SJSA1 (cell line): ENCODE results near the gene TMEM255B. TPM values are rescaled to one million over a fixed set of nuclear protein-coding genes. Genes with fewer than 3 reads are reported as not detected.
"Not testable (repeated sequence)": the region's sequence is repeated elsewhere in the genome, so short reads cannot be mapped to it uniquely, and the experiment has no call there.

Source experiments
- DNase-seq, 2 experiments: peaks; one replicate each; pipeline ENCODE4 v3.0.0-alpha.2; 2015 to 2020; ENCODE audit warnings: low spot score in 2 of 2, low read depth in 1 of 2
- H3K27ac ChIP-seq: fragments of 250-450 bp; sonication (Bioruptor Pico); 2 replicates; pipeline ENCODE4 v1.5.1; 2020; ENCODE audit warnings: mild to moderate bottlenecking, moderate library complexity
- H3K27me3 ChIP-seq: fragments of 250-450 bp; sonication (Bioruptor Pico); replicated peaks from 2 replicates; pipeline ENCODE4 v1.5.1; 2020; ENCODE audit warnings: mild to moderate bottlenecking, moderate library complexity
- H3K36me3 ChIP-seq: fragments of 250-450 bp; sonication (Bioruptor Pico); 2 replicates; pipeline ENCODE4 v1.5.1; 2020; ENCODE audit warnings: mild to moderate bottlenecking
- H3K4me1 ChIP-seq: fragments of 250-450 bp; sonication (Bioruptor Pico); replicated peaks from 2 replicates; pipeline ENCODE4 v1.6.1; 2021; ENCODE audit warnings: mild to moderate bottlenecking
- H3K4me3 ChIP-seq: fragments of 250-450 bp; sonication (Bioruptor Pico); 2 replicates; pipeline ENCODE4 v1.5.1; 2020; ENCODE audit warnings: mild to moderate bottlenecking
- H3K9me3 ChIP-seq: fragments of 250-450 bp; sonication (Bioruptor Pico); replicated peaks from 2 replicates; pipeline ENCODE4 v1.5.1; 2020; ENCODE audit warnings: mild to moderate bottlenecking
- total RNA-seq: library from RNA; depleted of rRNA; stranded (reverse); fragments of >200 nt; shearing (Covaris generic); gene quantifications from 2 replicates; pipeline ENCODE4 v1.2.3, GENCODE V29; 2014

TMEM255B gene
- total RNA-seq, 1 experiment from 2014 or later, result 1.8 TPM

GRCh38 chr13:113794764-113795173, 35.7 kb downstream of the TMEM255B start:
- peaks cover 25% of the 10 kb centered on the region for H3K27me3 ChIP-seq

GRCh38 chr13:113795362-113795761, 36.3 kb downstream of the TMEM255B start:
- not testable (repeated sequence) for H3K9me3 ChIP-seq, H3K4me1 ChIP-seq, H3K36me3 ChIP-seq, DNase-seq, H3K27ac ChIP-seq, H3K4me3 ChIP-seq
- H3K27me3 ChIP-seq, result peaks cover 25% of the 10 kb centered on the region

More at GRCh38 chr13:113794764-113795173, 35.7 kb downstream of the TMEM255B start:
- peaks cover 5% of the 10 kb centered on the region for H3K9me3 ChIP-seq
- no peak overlapping the region for H3K4me3 ChIP-seq
- peak in 1 of 2 experiments; percentile 65 for DNase-seq
- no peaks in the 10 kb centered on the region for H3K4me1 ChIP-seq
- H3K27ac ChIP-seq, result no peak overlapping the region
- no peaks in the 10 kb centered on the region for H3K36me3 ChIP-seq

- no peak overlapping the region for H3K27ac ChIP-seq
- no peaks in the 10 kb centered on the region; the same call in 1 of the 2 replicates for H3K36me3 ChIP-seq
- no peaks in the 10 kb centered on the region; the same call in 1 of the 2 replicates for H3K4me1 ChIP-seq
- no peak overlapping the region for H3K4me3 ChIP-seq
- peak in 1 of 2 experiments; percentile 55 for DNase-seq
- H3K9me3 ChIP-seq, result peaks cover 2% of the 10 kb centered on the region
- peaks cover 24% of the 10 kb centered on the region for H3K27me3 ChIP-seq
Observed at GRCh38 chr13:113796211-113796963, 37.4 kb downstream of the TMEM255B start.

- Histone ChIP-seq H3K9me3 (no peaks in the 10 kb centered on the region; the same call in none of the 2 replicates), H3K4me1 (peaks cover 4% of the 10 kb centered on the region), H3K27me3 (peaks cover 17% of the 10 kb centered on the region), H3K27ac (no peak overlapping the region), H3K4me3 (no peak overlapping the region), H3K36me3 (no peaks in the 10 kb centered on the region; the same call in 1 of the 2 replicates)
- DNase-seq, result peak in 1 of 2 experiments; percentile 63
Observed at GRCh38 chr13:113796964-113797676, 38.1 kb downstream of the TMEM255B start.

- H3K4me1 ChIP-seq, result peaks cover 8% of the 10 kb centered on the region
- peaks cover 5% of the 10 kb centered on the region; the same call in 1 of the 2 replicates for H3K27me3 ChIP-seq
- no peaks in the 10 kb centered on the region; the same call in none of the 2 replicates for H3K9me3 ChIP-seq
- H3K27ac ChIP-seq, result no peak overlapping the region
- no peaks in the 10 kb centered on the region; the same call in 1 of the 2 replicates for H3K36me3 ChIP-seq
- H3K4me3 ChIP-seq, result no peak overlapping the region
- DNase-seq, result no peak
Observed at GRCh38 chr13:113798200-113798811, 39.3 kb downstream of the TMEM255B start.

GRCh38 chr13:113800576-113800926, 41.5 kb downstream of the TMEM255B start:
- no peak for DNase-seq
- no peak overlapping the region for H3K4me3 ChIP-seq
- peaks cover 8% of the 10 kb centered on the region for H3K9me3 ChIP-seq
- H3K27ac ChIP-seq, result no peak overlapping the region
- no peaks in the 10 kb centered on the region for H3K27me3 ChIP-seq
- no peaks in the 10 kb centered on the region; the same call in 1 of the 2 replicates for H3K36me3 ChIP-seq
- peaks cover 8% of the 10 kb centered on the region for H3K4me1 ChIP-seq

- H3K4me3 ChIP-seq, result no peak overlapping the region
- H3K36me3 ChIP-seq, result no peaks in the 10 kb centered on the region; the same call in 1 of the 2 replicates
- DNase-seq, result no peak
- no peak overlapping the region for H3K27ac ChIP-seq
- H3K4me1 ChIP-seq, result peaks cover 8% of the 10 kb centered on the region
- H3K9me3 ChIP-seq, result peaks cover 13% of the 10 kb centered on the region
- H3K27me3 ChIP-seq, result no peaks in the 10 kb centered on the region
Observed at GRCh38 chr13:113801289-113801961, 42.4 kb downstream of the TMEM255B start.

- Histone ChIP-seq H3K36me3 (no peaks in the 10 kb centered on the region; the same call in 1 of the 2 replicates), H3K27me3 (no peaks in the 10 kb centered on the region), H3K9me3 (peaks cover 19% of the 10 kb centered on the region), H3K27ac (no peak overlapping the region), H3K4me3 (no peak overlapping the region), H3K4me1 (peaks cover 8% of the 10 kb centered on the region)
- DNase-seq, result peak; percentile 79 to 89
Observed at GRCh38 chr13:113802090-113802531, 43.1 kb downstream of the TMEM255B start.

- Histone ChIP-seq H3K36me3 (no peaks in the 10 kb centered on the region; the same call in 1 of the 2 replicates), H3K4me3 (no peak overlapping the region), H3K27me3 (no peaks in the 10 kb centered on the region), H3K4me1 (peaks cover 8% of the 10 kb centered on the region), H3K9me3 (peaks cover 20% of the 10 kb centered on the region), H3K27ac (no peak overlapping the region)
- DNase-seq, result no peak
Observed at GRCh38 chr13:113802761-113803160, 43.7 kb downstream of the TMEM255B start.

- no peak for DNase-seq
- Histone ChIP-seq H3K36me3 (no peaks in the 10 kb centered on the region; the same call in 1 of the 2 replicates), H3K4me3 (no peak overlapping the region), H3K27ac (no peak overlapping the region), H3K27me3 (no peaks in the 10 kb centered on the region), H3K4me1 (peaks cover 8% of the 10 kb centered on the region), H3K9me3 (peaks cover 28% of the 10 kb centered on the region)
Observed at GRCh38 chr13:113803409-113804016, 44.5 kb downstream of the TMEM255B start.

- H3K4me1 ChIP-seq, result peaks cover 8% of the 10 kb centered on the region
- H3K36me3 ChIP-seq, result no peaks in the 10 kb centered on the region; the same call in 1 of the 2 replicates
- no peaks in the 10 kb centered on the region for H3K27me3 ChIP-seq
- no peak for DNase-seq
- H3K9me3 ChIP-seq, result peaks cover 28% of the 10 kb centered on the region
- H3K4me3 ChIP-seq, result no peak overlapping the region
- no peak overlapping the region for H3K27ac ChIP-seq
Observed at GRCh38 chr13:113804017-113804702, 45.1 kb downstream of the TMEM255B start.

- H3K27ac ChIP-seq, result no peak overlapping the region
- peaks cover 8% of the 10 kb centered on the region for H3K4me1 ChIP-seq
- no peaks in the 10 kb centered on the region for H3K27me3 ChIP-seq
- DNase-seq, result peak in 1 of 2 experiments; percentile 65
- H3K36me3 ChIP-seq, result no peaks in the 10 kb centered on the region; the same call in 1 of the 2 replicates
- no peak overlapping the region for H3K4me3 ChIP-seq
- peaks cover 32% of the 10 kb centered on the region for H3K9me3 ChIP-seq
Observed at GRCh38 chr13:113804703-113805430, 45.8 kb downstream of the TMEM255B start.
